ENCODE results near the gene RLBP1.

RLBP1 gene

DNA sequence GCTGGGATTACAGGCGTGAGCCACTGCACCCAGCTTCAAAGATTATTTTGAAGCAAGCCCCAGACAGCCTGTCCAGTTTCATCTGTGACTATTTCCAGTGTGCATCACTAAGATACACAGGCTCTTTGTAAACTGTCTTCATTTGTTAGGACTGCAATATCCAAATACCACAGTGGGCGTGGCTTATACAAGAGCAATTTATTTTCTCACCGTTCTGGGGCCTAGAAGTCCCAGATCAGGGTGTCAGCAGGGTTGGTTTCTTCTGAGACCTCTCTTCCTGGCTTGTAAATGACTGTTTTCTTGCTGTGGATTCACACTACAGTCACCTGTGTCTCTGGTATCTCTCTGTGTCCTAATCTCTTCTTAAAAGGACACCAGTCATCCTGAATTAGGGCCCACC, 59.7 kb downstream of the RLBP1 start:
- TF ChIP-seq, protein P1, sequence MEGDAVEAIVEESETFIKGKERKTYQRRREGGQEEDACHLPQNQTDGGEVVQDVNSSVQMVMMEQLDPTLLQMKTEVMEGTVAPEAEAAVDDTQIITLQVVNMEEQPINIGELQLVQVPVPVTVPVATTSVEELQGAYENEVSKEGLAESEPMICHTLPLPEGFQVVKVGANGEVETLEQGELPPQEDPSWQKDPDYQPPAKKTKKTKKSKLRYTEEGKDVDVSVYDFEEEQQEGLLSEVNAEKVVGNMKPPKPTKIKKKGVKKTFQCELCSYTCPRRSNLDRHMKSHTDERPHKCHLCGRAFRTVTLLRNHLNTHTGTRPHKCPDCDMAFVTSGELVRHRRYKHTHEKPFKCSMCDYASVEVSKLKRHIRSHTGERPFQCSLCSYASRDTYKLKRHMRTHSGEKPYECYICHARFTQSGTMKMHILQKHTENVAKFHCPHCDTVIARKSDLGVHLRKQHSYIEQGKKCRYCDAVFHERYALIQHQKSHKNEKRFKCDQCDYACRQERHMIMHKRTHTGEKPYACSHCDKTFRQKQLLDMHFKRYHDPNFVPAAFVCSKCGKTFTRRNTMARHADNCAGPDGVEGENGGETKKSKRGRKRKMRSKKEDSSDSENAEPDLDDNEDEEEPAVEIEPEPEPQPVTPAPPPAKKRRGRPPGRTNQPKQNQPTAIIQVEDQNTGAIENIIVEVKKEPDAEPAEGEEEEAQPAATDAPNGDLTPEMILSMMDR (IDR thresholded peaks at IDR 0.05): no peak
- no peak for TF ChIP-seq ZFX (IDR thresholded peaks at IDR 0.05; ENCODE audit: borderline replicate concordance)
- no peak overlapping the region for H3K27ac ChIP-seq
